Stimulated activated naive CD8-positive, alpha-beta T cell treated with anti-CD3 and anti-CD28 coated beads, Interleukin-15, amount 100 ng/mL, for 72 hours (primary cell): ENCODE results near the gene COL5A1.

Experiments
- ATAC-seq: fragments of 150-1000 bp; cut with Tn5 transposase; 2 replicates; pipeline ENCODE4 v1.10.0; 2021; ENCODE audit warnings: mild to moderate bottlenecking, moderate library complexity
- DNase-seq, 2 donors: peaks; one replicate each; pipeline ENCODE4 v3.0.0; 2021 to 2022
- H3K27ac Mint-ChIP-seq, 2 donors: one replicate each; pipeline ENCODE4 v1.8.0; 2022; ENCODE audit warnings: mild to moderate bottlenecking in 2 of 2, mixed read lengths in 2 of 2, moderate library complexity in 2 of 2
- H3K27me3 Mint-ChIP-seq: one replicate; pipeline ENCODE4 v1.8.0; 2022; ENCODE audit warnings: mixed read lengths
- H3K4me1 Mint-ChIP-seq: one replicate; pipeline ENCODE4 v1.8.0; 2022; ENCODE audit warnings: mild to moderate bottlenecking, mixed read lengths
- H3K4me3 Mint-ChIP-seq, 2 donors: one replicate each; pipeline ENCODE4 v1.8.0; 2022; ENCODE audit warnings: mild to moderate bottlenecking in 2 of 2, mixed read lengths in 2 of 2, moderate library complexity in 1 of 2
- H3K9me3 Mint-ChIP-seq, 2 donors: one replicate each; pipeline ENCODE4 v1.8.0; 2022; ENCODE audit warnings: mixed read lengths in 2 of 2

COL5A1 gene

GRCh38 chr9:134728801-134729495, 87.3 kb downstream of the COL5A1 start:
- no peak for DNase-seq
- ATAC-seq, result no peak
- H3K4me3 Mint-ChIP-seq, result no peak overlapping the region
- H3K9me3 Mint-ChIP-seq, result peaks cover 0 to 9% of the 10 kb centered on the region in 2 donors
- no peak overlapping the region for H3K27ac Mint-ChIP-seq
- H3K27me3 Mint-ChIP-seq, result no peaks in the 10 kb centered on the region
- H3K4me1 Mint-ChIP-seq, result peaks cover 7% of the 10 kb centered on the region

DNA sequence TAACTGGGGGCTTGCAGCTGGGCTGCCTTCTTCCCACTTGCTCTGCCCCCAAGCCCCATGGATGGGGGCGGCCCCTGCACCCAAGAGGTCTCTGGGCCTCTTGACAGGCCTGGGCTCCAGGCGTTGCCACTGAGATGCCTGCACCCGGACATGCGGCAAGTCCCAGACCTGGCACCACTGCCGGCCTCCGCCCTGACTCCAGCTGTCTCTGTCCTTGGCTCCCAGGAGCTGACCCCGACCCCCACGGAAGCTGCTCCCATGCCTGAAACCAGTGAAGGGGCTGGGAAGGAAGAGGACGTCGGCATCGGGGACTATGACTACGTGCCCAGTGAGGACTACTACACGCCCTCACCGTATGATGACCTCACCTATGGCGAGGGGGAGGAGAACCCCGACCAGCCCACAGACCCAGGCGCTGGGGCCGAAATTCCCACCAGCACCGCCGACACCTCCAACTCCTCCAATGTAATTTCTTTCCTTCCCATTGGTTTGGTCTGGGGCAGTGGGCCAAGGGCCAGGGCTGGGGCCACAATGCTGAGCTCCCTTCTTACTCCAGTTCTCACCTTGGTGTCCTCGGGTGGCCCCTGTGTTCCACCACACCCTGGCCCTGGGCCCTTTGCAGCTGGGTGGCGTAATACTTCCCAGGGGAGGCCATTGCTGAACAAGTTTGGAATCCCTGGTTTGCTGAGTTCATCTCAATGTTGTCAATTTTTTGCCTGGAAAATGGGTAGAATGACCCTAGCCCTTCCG, 88.6 kb downstream of the COL5A1 start:
- H3K27me3 Mint-ChIP-seq, result no peaks in the 10 kb centered on the region

DNA sequence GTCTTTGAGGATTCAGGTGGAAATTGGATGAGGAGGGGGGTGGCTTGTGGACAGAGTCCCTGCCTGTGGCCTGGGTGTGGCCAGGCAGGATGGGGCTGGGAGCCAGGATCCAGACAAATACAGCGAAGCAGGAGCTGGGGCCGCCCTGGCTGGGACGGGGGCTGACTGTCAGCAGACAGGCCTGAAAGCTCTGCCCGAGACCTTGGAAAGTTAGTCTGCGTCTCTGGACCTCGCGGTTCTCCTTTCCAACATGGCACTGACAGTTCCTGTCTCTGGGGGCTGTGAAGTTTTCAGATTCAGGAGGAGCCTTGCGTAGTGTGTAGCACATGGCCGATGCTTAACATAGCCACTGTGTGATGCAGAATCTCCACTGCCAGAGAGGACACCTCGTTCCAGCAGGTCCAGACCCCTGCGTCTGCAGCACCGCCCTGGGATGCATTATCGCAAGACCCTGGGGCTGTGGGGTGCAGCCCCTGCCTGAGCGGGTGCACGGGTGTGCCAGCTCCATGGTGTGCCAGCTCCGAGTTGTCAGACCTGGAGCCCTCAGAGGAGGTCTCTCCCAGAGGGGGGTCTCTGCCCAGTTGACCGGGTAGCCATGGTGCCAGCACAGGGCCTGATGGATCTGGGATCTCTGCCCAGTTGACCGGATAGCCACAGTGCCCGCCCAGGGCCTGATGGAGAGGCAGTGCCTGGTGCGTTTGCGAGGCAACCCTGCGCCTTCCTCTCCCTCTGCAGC, 89.3 kb downstream of the COL5A1 start:
- Mint-ChIP-seq H3K9me3 (peaks cover 0 to 9% of the 10 kb centered on the region in 2 donors), H3K4me3 (no peak overlapping the region), H3K4me1 (no peaks in the 10 kb centered on the region), H3K27ac (no peak overlapping the region), H3K27me3 (no peaks in the 10 kb centered on the region)
- ATAC-seq, result no peak
- DNase-seq, result no peak

More for the DNA sequence above, 88.6 kb downstream of the COL5A1 start:
- ATAC-seq, result no peak
- H3K4me1 Mint-ChIP-seq, result peaks cover 6% of the 10 kb centered on the region
- H3K4me3 Mint-ChIP-seq, result no peak overlapping the region
- no peak for DNase-seq
- peaks cover 0 to 9% of the 10 kb centered on the region in 2 donors for H3K9me3 Mint-ChIP-seq
- H3K27ac Mint-ChIP-seq, result no peak overlapping the region

DNA sequence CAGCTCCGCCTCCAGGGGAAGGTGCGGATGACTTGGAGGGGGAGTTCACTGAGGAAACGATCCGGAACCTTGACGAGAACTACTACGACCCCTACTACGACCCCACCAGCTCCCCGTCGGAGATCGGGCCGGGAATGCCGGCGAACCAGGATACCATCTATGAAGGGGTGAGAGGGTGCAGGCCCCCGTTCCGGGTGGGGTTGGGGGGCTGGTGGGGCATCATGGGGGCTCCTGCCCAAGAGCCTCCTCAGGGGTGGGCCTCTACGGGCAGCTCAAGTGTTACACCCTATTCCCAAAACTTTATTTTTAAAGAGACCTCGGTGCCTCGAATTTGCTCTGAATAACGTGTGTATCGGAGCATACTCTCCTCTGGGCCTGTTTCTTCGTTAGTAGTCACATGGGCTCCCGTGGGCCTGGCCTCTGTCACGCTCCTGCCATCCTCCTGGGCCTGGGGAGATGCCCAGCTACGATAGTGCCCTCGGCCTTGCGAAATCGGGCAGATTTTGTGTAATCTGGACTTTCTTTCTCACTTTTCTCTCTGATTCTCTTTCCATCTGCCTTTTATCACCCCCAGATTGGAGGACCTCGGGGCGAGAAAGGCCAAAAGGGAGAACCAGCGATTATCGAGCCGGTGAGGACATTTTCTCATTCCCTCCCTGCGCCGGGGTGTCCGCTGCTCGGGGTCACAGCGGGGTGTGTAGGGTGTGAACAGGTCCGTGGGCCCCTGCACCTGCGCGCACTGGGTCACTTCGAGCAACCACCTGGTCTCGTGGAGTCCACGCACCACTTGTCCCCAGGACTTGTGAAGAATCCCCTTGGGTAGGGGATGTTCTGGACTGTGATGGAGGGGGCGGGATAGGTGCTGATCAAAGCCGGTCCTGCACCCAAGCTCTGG, 90.1 kb downstream of the COL5A1 start:
- H3K9me3 Mint-ChIP-seq, result peaks cover 0 to 9% of the 10 kb centered on the region in 2 donors
- no peak overlapping the region for H3K4me3 Mint-ChIP-seq
- no peak overlapping the region for H3K27ac Mint-ChIP-seq
- no peaks in the 10 kb centered on the region for H3K4me1 Mint-ChIP-seq
- no peaks in the 10 kb centered on the region for H3K27me3 Mint-ChIP-seq
- ATAC-seq (no peak), DNase-seq (no peak)

DNA sequence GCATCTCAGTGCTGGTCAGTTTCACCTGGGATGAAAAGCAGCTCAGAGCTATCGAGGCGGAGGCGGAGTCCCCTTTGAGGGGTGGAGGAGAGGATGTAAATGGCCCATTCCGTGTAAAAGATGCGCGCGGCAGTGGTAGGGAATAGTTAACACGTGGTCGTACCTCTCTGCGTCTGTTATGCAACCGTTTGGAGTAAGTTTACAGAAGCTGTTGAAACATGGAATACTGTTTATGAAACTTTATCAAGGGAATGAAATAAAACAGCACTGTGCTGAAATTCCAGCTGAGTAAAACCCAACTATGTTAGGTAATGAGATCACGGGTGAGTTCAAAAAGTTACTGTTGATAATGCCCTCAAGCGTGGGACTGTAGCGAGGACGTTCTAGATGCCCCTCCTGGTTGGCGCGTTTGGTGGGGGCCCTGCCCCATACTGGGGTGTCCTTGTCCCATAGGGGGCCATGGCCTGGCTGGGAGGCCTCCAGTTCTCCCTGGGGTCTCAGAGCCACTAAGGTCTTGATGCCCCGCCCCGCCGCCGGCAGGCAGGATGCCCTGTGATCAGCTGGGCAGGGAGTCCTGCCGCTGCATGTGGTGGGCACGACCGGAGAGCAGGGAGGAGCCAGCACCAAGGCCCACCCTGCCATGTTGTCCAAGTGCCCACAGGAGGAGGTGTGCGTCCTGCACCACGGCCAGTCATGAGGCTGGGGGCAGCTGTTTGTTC, 90.9 kb downstream of the COL5A1 start:
- DNase-seq (no peak), ATAC-seq (no peak)
- H3K27ac Mint-ChIP-seq, result no peak overlapping the region
- peaks cover 0 to 9% of the 10 kb centered on the region in 2 donors for H3K9me3 Mint-ChIP-seq
- no peaks in the 10 kb centered on the region for H3K4me1 Mint-ChIP-seq
- H3K27me3 Mint-ChIP-seq, result peaks cover 5% of the 10 kb centered on the region
- H3K4me3 Mint-ChIP-seq, result no peak overlapping the region

DNA sequence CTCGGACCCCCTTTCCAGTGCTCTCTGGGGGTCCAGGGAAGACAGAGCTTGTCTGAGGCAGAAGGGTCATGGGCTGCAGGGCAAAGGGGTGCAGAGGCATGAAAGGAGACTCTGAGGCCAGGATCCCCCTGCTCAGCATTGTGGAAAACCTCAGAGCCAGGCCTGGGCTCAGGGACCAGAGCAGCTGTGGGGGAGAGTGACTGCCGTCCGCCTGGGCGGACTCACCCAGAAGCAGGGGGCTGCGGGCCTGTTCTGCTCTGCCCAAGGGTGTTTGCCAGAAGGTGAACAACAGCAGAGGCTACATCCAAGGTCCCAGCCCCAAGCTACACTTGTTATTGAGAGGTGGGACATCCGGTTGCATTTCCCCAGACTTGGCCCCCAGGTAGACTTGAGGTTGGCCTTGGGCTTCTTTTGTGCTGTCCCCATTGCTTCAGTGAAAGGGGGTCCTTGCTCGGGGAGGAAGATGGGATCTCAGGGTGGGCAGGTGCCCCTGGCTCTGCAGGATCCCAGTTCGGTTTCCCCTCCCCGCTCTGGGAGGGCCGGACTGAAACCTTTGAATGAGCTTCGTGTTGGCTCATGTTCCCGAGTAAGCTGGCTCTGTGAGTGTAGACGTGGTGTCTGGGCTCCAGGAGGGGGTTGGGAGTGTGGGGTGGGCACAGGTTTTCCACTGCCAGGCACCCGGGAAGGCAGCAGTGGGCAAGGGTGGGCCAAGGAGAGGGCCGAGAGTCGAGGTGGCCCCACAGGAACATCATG, 92.1 kb downstream of the COL5A1 start:
- Mint-ChIP-seq H3K27me3 (peaks cover 14% of the 10 kb centered on the region), H3K9me3 (peaks cover 0 to 9% of the 10 kb centered on the region in 2 donors), H3K4me3 (no peak overlapping the region), H3K4me1 (no peaks in the 10 kb centered on the region), H3K27ac (peak overlapping the region in 1 of 2 donors; percentile 79)
- DNase-seq, result no peak
- no peak for ATAC-seq

- H3K27me3 Mint-ChIP-seq, result peaks cover 20% of the 10 kb centered on the region
- DNase-seq, result no peak
- peaks cover 0 to 3% of the 10 kb centered on the region in 2 donors for H3K9me3 Mint-ChIP-seq
- no peak overlapping the region for H3K4me3 Mint-ChIP-seq
- H3K4me1 Mint-ChIP-seq, result no peaks in the 10 kb centered on the region
- ATAC-seq, result no peak
- no peak overlapping the region for H3K27ac Mint-ChIP-seq
These were observed 92.7 kb downstream of the COL5A1 start for GRCh38 chr9:134734270-134734669.

GRCh38 chr9:134735441-134736175, 94.0 kb downstream of the COL5A1 start:
- ATAC-seq (no peak), DNase-seq (no peak)
- no peaks in the 10 kb centered on the region for H3K4me1 Mint-ChIP-seq

DNA sequence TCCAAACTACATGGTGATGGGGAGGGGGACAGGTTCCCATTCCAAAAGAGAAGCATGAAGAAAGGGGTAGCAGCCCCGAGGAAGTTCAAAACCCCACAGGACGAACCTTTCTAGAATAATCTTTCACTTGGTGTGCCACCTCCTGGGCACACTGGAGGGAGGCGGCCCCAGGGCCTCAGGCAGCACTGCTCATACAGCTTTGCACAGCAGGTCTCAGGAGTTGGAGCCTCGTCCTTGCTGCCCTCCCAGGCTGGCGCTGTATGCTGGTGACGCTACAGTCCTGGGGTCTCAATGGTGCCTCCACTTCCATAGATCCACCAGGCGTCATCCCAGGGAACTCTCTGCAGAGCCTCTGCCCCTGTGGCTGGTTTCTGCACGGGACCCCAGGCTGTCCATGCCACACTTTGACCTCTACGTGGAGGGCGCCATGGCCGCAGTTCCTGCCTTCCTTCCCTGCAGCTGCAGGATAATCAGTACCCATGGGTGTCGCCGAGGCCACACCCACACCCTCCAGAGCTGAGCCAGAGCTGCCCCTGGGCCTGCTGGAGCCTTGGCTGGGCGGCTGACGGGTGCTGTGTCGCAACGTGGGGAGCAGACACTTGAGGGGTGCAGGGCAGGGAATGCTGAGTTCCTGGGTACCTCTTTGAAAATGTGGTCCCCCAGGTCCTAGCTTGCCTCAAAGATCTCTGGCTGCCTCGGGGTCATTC, 95.3 kb downstream of the COL5A1 start:
- H3K9me3 Mint-ChIP-seq, result no peaks in the 10 kb centered on the region
- ATAC-seq, result no peak
- no peak overlapping the region for H3K4me3 Mint-ChIP-seq
- no peak for DNase-seq
- H3K4me1 Mint-ChIP-seq, result no peaks in the 10 kb centered on the region
- no peak overlapping the region for H3K27ac Mint-ChIP-seq
- H3K27me3 Mint-ChIP-seq, result peaks cover 26% of the 10 kb centered on the region

More at GRCh38 chr9:134735441-134736175, 94.0 kb downstream of the COL5A1 start:
- H3K4me3 Mint-ChIP-seq, result no peak overlapping the region
- H3K27me3 Mint-ChIP-seq, result peaks cover 26% of the 10 kb centered on the region
- H3K27ac Mint-ChIP-seq, result no peak overlapping the region
- no peaks in the 10 kb centered on the region for H3K9me3 Mint-ChIP-seq

DNA sequence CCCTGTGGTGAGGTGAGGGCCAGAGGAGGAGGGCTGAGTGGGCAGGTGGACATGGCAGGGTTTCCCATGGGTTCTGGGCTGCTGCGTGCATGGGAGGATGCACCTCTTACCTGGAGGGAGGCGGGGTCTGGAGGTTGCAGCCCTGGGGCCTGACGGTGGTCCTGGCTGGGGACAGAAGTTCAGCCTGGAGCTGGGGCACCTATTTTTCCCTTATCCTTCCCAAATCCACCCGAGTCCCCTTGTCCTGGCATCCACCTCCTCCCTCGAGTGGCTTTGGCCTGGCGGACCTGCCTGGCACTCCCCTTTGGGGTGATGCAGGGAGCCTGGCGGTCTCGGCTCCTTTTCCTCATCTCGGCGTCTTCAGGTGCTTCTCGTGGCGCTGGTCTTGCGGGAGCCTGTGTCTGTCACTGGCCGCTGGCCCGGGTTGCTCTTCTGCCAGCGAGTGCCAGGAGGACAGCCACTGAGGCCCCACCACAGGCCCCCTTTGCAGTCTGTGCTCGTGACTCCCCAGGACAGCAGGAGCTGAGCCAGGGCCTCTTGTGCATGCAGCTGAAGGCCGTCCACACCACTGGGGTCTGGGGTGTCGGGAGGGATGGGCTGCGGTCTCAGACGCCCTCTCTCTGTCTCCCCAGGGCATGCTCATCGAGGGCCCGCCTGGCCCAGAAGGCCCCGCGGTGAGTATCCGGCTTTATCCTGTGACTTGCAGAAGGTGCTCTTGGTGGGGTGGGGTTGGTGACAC, 96.4 kb downstream of the COL5A1 start:
- no peak for ATAC-seq
- Mint-ChIP-seq H3K27me3 (peaks cover 26% of the 10 kb centered on the region), H3K4me1 (no peaks in the 10 kb centered on the region), H3K9me3 (no peaks in the 10 kb centered on the region), H3K4me3 (no peak overlapping the region), H3K27ac (no peak overlapping the region)
- no peak for DNase-seq

DNA sequence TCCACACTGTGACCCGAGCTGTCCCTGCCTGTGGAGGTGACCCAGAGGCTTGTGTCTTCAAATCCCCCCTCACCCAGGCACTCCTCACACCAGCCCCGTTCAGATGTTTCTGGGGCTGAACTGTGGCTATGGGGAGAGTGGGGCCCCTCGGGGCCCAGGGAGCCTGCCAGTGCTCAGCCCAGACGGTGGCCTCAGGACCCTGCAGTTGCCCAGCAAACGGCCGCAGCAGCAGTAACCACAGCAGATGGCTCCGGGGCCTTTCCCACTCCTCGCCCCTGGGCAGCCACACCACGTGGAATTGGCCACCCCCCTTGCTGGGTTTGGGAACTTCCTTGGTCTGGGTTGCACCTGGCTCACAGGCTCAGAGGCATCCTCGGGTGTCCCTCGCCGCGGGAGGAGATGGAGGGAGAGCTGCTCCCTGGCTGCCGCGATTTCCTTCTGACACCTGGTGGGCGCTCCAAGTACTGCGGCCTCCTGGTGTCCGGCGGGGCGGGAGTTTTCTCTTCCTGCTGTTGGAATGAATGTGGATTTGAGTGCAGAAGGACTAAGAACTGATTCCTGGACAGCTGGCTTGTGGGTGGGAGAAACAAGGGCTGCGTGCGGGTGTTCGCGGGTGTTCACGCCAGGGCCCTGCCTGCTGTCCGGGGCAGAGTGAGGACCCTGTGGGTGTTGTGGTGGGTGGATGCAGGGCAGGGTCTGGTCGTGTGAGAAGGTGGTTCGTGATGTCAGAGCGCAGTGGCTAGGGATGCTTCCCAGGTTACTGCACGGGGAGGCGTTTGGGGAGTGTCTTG, 97.5 kb downstream of the COL5A1 start:
- DNase-seq (peak; percentile 25 to 28), ATAC-seq (no peak)
- no peaks in the 10 kb centered on the region for H3K4me1 Mint-ChIP-seq

DNA sequence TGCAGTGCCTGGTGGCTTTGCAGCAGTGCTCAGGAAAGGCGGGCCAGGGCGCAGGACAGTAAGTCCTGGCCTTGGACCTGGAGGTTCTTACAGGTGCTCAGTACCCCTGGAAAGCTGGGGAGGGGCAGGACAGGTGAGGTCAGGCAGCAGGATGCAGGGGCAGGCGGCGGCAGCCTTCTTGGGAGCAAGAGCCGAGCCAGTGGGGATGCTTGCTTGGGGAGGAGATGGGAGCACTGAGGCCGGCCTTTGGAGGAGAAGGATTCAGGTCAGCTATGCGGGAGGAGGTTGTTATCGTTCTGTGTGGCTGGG, 98.0 kb downstream of the COL5A1 start:
- H3K27me3 Mint-ChIP-seq, result peaks cover 26% of the 10 kb centered on the region
- DNase-seq (no peak), ATAC-seq (no peak)
- no peak overlapping the region for H3K27ac Mint-ChIP-seq
- H3K4me1 Mint-ChIP-seq, result no peaks in the 10 kb centered on the region
- no peaks in the 10 kb centered on the region for H3K9me3 Mint-ChIP-seq
- no peak overlapping the region for H3K4me3 Mint-ChIP-seq

More for the DNA sequence above, 97.5 kb downstream of the COL5A1 start:
- no peak overlapping the region for H3K4me3 Mint-ChIP-seq
- H3K27ac Mint-ChIP-seq, result no peak overlapping the region
- peaks cover 26% of the 10 kb centered on the region for H3K27me3 Mint-ChIP-seq
- no peaks in the 10 kb centered on the region for H3K9me3 Mint-ChIP-seq
